ENCODE data around the gene WFDC5. TPM values are rescaled to one million over a fixed set of nuclear protein-coding genes. Genes with fewer than 3 reads are reported as not detected.

WFDC5 gene
- total RNA-seq, 4 donors from 2014 or later, result not detected

GRCh38 chr20:45115386-45115774 is 406 bp upstream of the WFDC5 start:
- WGBS, 2 donors (ENCODE audit: low coverage in 1 of 2), result 50 to 79% methylated on average over 2 to 3 of the region's 3 CpGs

DNA sequence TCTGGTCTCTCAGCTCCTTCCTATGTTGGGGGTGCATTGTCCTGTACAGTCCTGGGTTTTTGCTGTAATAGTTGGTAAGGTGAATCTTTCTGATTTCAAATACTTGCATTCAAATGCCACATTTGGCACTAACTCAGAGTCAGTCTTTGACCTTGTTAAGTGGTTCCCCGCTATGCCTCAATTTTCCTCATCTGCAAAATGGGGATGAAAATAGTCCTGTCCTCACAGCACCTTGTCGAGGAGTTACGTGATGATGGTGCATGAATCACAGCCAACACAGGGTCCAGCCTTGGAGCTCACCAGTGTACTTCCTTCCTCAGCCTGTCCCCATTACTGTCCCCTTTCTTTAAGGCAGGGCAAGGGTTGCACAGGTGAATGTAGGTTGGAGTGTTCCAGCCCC is 1.1 kb downstream of the WFDC5 start:
- no peak overlapping the region for H3K27ac ChIP-seq
- intact Hi-C loops (cut with DNase I; ENCODE audit: low total_unique reads), result no loop called here
- H3K4me1 ChIP-seq, result peaks cover 0 to 4% (median 2%) of the 10 kb centered on the region in 4 donors
- no peaks in the 10 kb centered on the region for H3K9me3 ChIP-seq
- H3K27me3 ChIP-seq, result peaks cover 10% of the 10 kb centered on the region
- TF ChIP-seq CTCF (IDR thresholded peaks at IDR 0.05) (no peak), EP300 (IDR thresholded peaks at IDR 0.05; ENCODE audit: low read depth) (no peak), POLR2AphosphoS5 (IDR thresholded peaks at IDR 0.05) (no peak), POLR2A (IDR thresholded peaks at IDR 0.05) (no peak)
- no peak for DNase-seq
- no peak overlapping the region for H3K4me3 ChIP-seq
- 89% methylated on average over 3 of the region's 3 CpGs; no CpG with 5 or more reads in 1 of the 2 donors for WGBS, 2 donors (ENCODE audit: low coverage in 1 of 2)
- no peaks in the 10 kb centered on the region for H3K36me3 ChIP-seq
- in situ Hi-C loops (cut with MboI; ENCODE audit: low pct_ligation_motif_present in 1 of 4, low pct_unique_long_range_greater_than_20kb in 1 of 4, low sequenced_read_pairs in 3 of 4), result loop anchor here in 1 of 4 donors (25.0 kb wide), 1 partner anchor 173 kb away; no protein-coding TSS in a partner anchor

More at GRCh38 chr20:45115386-45115774, 406 bp upstream of the WFDC5 start:
- no peak for DNase-seq
- H3K9me3 ChIP-seq, result no peaks in the 10 kb centered on the region
- no peak overlapping the region for H3K4me3 ChIP-seq
- in situ Hi-C loops (cut with MboI; ENCODE audit: low pct_ligation_motif_present in 1 of 4, low pct_unique_long_range_greater_than_20kb in 1 of 4, low sequenced_read_pairs in 3 of 4) (loop anchor here in 1 of 4 donors (25.0 kb wide), 1 partner anchor 172 kb away; no protein-coding TSS in a partner anchor), intact Hi-C loops (cut with DNase I; ENCODE audit: low total_unique reads) (no loop called here)
- no peaks in the 10 kb centered on the region for H3K36me3 ChIP-seq
- peaks cover 7% of the 10 kb centered on the region for H3K27me3 ChIP-seq
- H3K27ac ChIP-seq, result no peak overlapping the region
- TF ChIP-seq POLR2AphosphoS5 (IDR thresholded peaks at IDR 0.05), result no peak
- TF ChIP-seq POLR2A (IDR thresholded peaks at IDR 0.05), result no peak
- no peak for TF ChIP-seq EP300 (IDR thresholded peaks at IDR 0.05; ENCODE audit: low read depth)
- no peak for TF ChIP-seq CTCF (IDR thresholded peaks at IDR 0.05)
- H3K4me1 ChIP-seq, result peaks cover 0 to 4% (median 2%) of the 10 kb centered on the region in 4 donors

DNA sequence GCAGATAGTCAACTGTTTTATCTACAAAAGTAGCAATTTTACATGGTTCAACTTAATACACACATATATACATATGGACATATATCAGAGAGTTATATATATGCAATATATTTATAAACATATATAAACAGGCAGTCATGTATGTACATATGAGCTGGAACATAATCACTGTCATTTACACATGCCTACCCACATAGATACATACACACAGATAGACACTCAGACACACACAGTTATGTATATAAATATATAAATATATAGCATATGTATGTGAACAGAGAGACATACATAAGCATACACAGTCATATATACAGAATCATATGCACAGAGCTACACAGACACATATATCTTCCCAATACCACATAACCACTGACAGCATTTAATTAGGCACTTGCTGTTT is 2.2 kb downstream of the WFDC5 start:
- intact Hi-C loops (cut with DNase I; ENCODE audit: low total_unique reads) (no loop called here), in situ Hi-C loops (cut with MboI; ENCODE audit: low pct_ligation_motif_present in 1 of 4, low pct_unique_long_range_greater_than_20kb in 1 of 4, low sequenced_read_pairs in 3 of 4) (loop anchor here in 1 of 4 donors (25.0 kb wide), 1 partner anchor 175 kb away; no protein-coding TSS in a partner anchor)
- no peaks in the 10 kb centered on the region for H3K4me1 ChIP-seq
- no peak for DNase-seq
- H3K27me3 ChIP-seq, result peaks cover 8% of the 10 kb centered on the region
- H3K36me3 ChIP-seq, result no peaks in the 10 kb centered on the region
- no peaks in the 10 kb centered on the region for H3K9me3 ChIP-seq
- no peak overlapping the region for H3K4me3 ChIP-seq
- TF ChIP-seq POLR2A (IDR thresholded peaks at IDR 0.05), result no peak
- TF ChIP-seq EP300 (IDR thresholded peaks at IDR 0.05; ENCODE audit: low read depth), result no peak
- TF ChIP-seq POLR2AphosphoS5 (IDR thresholded peaks at IDR 0.05), result no peak
- TF ChIP-seq CTCF (IDR thresholded peaks at IDR 0.05), result no peak
- no peak overlapping the region for H3K27ac ChIP-seq

- Histone ChIP-seq H3K36me3 (no peaks in the 10 kb centered on the region), H3K4me1 (no peaks in the 10 kb centered on the region), H3K4me3 (no peak overlapping the region), H3K27ac (no peak overlapping the region), H3K27me3 (peaks cover 15% of the 10 kb centered on the region), H3K9me3 (no peaks in the 10 kb centered on the region)
- DNase-seq, result no peak
- 65% methylated on average over 17 of the region's 17 CpGs; no CpG with 5 or more reads in 1 of the 2 donors for WGBS, 2 donors (ENCODE audit: low coverage in 1 of 2)
- in situ Hi-C loops (cut with MboI; ENCODE audit: low pct_ligation_motif_present in 1 of 4, low pct_unique_long_range_greater_than_20kb in 1 of 4, low sequenced_read_pairs in 3 of 4), result loop anchor here in 1 of 4 donors (25.0 kb wide), 1 partner anchor 175 kb away; no protein-coding TSS in a partner anchor
- intact Hi-C loops (cut with DNase I; ENCODE audit: low total_unique reads), result no loop called here
- peak in 4 of 5 experiments; percentile 25 to 45 (median 30) for TF ChIP-seq CTCF (IDR thresholded peaks at IDR 0.05)
- TF ChIP-seq POLR2AphosphoS5 (IDR thresholded peaks at IDR 0.05), result no peak
- no peak for TF ChIP-seq EP300 (IDR thresholded peaks at IDR 0.05; ENCODE audit: low read depth)
- no peak for TF ChIP-seq POLR2A (IDR thresholded peaks at IDR 0.05)
These were observed 3.0 kb downstream of the WFDC5 start for GRCh38 chr20:45111799-45112471.
